ENCODE measurements around the gene SLC25A39.

SLC25A39 gene

DNA sequence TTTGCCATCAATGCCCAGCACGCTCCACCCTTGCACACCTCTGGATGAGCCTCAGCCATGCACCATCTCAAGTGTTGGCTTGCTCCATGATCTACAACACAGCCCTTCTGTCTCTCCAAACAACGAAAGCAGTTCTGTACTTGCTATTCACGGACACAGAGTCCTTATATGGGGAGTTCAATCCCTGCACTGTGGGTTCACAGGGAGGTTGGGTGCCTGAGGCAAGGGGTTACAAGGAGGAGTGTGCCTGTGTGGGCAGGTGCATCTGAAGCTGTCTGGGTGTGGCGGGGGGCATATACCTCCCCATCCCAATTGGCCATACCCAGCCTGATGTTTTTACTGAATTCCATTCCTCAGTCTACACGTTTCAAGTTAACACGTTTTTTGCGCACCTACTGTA is 10.6 kb downstream of the SLC25A39 start:
- no peak for TF ChIP-seq CTCF (IDR thresholded peaks at IDR 0.05; ENCODE audit: low read depth, low read length, missing control alignments)
- DNase-seq (ENCODE audit: extremely low read depth, low read depth) = no peak
- H3K4me3 ChIP-seq (replicated peaks; ENCODE audit: low read depth, low read length) = no peak overlapping the region

DNA sequence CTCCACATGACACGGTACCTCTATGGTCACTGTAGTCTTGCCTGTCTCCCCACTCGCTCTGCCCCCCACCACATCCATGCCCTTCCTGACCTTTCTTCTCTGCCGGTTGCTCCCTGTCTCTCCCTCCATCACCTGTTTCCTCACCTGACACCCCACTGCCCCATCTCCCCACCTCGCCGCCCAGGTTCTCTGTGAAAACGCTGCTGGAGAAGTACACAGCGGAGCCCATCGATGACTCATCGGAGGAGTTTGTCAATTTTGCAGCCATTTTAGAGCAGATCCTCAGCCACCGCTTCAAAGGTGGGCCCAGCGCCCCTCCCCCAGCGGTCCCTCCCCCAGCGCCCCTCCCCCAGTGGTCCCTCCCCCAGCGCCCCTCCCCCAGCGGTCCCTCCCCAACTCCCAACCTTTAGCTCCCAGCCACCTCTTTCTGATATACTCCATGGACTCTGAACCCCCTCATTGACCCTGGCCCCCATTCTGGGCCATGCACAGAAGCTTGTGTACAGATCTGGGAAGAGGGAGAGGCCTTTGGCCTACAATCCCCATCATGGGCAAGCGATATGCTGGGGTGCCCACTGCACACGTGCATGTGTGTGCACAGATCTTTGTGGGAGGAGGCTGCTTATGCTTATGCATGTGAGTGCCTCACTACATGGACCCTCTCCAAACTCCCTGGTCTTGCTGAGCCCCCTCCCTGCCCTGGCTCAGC is 12.1 kb downstream of the SLC25A39 start:
- TF ChIP-seq CTCF (IDR thresholded peaks at IDR 0.05; ENCODE audit: low read depth, low read length, missing control alignments) = no peak
- DNase-seq (ENCODE audit: extremely low read depth, low read depth) = no peak

DNA sequence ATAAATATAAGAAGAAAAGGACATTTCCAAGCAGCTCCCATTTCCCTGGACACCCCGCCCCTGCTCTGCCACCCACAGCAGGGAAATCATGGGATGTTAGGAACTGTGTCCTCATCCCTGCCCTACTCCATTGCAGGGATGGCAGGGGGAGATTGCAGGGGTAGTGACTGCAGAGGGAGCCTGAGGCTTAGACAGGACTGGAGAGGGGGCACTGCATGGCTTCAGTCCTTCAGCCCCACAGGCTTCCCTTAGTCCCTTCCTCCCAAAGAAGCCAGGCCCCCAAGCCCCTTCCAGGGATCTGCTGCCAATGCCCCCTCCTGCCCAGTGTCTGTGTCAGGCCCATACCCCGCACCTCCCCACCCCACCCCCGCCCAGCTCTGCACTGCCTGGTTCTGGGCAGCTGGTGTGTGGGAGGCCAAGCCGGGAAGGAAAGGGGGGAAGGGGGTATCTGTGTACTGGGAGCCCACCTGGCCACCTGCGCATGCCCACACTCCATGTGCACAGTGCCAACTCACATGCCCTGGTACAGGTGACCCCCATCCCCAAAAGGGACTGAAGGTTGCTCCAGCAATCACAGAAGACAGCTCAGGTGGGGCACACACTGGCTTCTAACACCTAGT is 13.0 kb downstream of the SLC25A39 start:
- no peak for TF ChIP-seq CTCF (IDR thresholded peaks at IDR 0.05; ENCODE audit: low read depth, low read length, missing control alignments)
- no peak for DNase-seq (ENCODE audit: extremely low read depth, low read depth)
- no peak overlapping the region for H3K4me3 ChIP-seq (replicated peaks; ENCODE audit: low read depth, low read length)

More for the DNA sequence above, 12.1 kb downstream of the SLC25A39 start:
- no peak overlapping the region for H3K4me3 ChIP-seq (replicated peaks; ENCODE audit: low read depth, low read length)

GRCh38 chr17:44310609-44311376 is 13.8 kb downstream of the SLC25A39 start:
- no peak for DNase-seq (ENCODE audit: extremely low read depth, low read depth)
- no peak for TF ChIP-seq CTCF (IDR thresholded peaks at IDR 0.05; ENCODE audit: low read depth, low read length, missing control alignments)
- H3K4me3 ChIP-seq (replicated peaks; ENCODE audit: low read depth, low read length) = no peak overlapping the region

GRCh38 chr17:44310188-44310587 is 14.4 kb downstream of the SLC25A39 start:
- DNase-seq (ENCODE audit: extremely low read depth, low read depth) = no peak
- TF ChIP-seq CTCF (IDR thresholded peaks at IDR 0.05; ENCODE audit: low read depth, low read length, missing control alignments) = no peak
- no peak overlapping the region for H3K4me3 ChIP-seq (replicated peaks; ENCODE audit: low read depth, low read length)

DNA sequence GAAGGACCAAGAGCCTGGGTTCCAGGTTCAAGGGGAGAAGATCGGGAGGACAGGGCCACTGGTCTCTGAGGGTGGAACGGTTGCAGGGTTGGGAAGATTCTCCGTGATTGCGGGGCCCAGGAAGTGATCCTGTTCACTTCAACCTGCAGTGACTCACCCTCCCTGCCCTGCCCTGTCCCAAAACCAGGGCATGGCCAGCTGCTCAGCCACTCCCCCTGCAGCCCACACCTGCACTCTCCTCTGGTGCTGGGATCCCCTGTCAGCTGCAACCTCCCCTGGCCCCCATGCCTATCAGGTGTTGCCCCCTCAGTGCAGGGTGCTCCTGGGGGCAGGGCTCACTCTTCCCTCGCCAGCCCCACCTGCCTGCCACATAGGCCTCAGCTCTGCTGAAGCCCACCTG is 15.2 kb downstream of the SLC25A39 start:
- no peak overlapping the region for H3K4me3 ChIP-seq (replicated peaks; ENCODE audit: low read depth, low read length)
- no peak for DNase-seq (ENCODE audit: extremely low read depth, low read depth)
- no peak for TF ChIP-seq CTCF (IDR thresholded peaks at IDR 0.05; ENCODE audit: low read depth, low read length, missing control alignments)
